ENCODE data around the gene KMO. TPM values are rescaled to one million over a fixed set of nuclear protein-coding genes. Genes with fewer than 3 reads are reported as not detected.

Gene KMO
- total RNA-seq, 1 donor from 2014 or later = 0.56 TPM

DNA sequence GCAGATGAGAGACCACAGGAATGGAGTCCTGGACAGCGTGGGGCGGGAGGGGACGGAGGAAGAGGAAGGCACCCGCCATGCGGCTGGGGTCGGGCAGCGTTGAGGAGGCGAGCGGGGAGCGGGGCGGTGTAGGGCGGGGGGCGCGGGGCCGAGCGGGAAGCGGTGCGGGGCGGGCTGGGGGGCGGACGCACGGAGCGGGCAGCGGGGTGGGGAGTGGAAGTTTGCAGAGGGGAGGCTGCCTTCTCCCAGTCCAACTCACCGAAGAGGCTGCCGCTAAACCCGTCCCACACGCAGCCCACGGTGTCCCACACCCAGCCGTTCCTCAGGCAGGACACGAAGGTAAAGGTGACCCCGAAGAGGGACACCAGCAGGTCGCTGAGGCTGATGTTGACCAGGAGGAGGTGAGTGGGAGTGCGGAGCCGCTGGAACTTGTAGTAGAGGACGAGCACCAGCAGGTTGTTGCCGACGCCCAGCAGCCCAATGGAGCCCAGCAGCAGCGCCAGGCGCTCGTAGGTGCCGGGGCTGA, 107.5 kb downstream of the KMO start:
- intact Hi-C loops (cut with DNase I) = no loop called here
- DNase-seq = peak; percentile 50

DNA sequence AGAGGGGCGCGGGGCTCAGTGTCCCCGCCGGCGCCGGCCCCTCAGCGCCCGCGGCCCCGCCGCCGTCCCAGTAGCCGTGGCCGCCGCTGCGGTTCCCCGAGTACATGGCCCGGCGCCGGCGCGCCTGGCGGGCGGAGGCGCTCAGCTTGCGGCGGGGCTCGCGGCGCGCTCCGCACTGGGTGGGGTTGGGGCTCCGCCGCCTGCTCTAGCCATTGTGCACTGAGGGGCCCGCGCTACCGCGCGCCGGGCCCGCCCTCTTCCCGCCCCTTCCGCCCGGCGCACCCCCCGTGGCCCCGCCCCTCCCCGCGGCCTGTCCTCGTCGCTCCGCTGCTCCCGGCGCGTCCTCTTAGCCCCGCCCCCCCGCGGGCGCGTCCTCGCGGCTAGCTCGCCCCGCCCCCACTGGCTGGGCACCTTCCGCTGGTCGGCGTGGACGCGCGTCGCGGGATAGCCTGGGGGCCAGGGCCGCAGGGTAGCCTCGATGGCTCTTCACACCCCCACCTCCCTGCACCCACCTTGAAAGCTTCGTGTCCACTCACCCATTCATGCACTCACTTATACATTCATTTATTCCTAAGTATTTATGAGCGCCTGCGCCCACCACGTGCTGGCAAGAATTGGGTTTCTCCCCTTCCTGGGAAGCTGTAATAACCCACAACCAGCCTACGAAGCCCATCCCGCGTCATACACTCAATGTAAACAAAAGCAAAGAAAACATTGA, 108.1 kb downstream of the KMO start, which contains the start of the genes CHML and OPN3:
Gene CHML, minus strand, starts transcription at position 221 of the 718 bp plus-strand sequence. CDS start 4,603 bp downstream, outside the sequence.
Gene OPN3, minus strand, starts transcription at position 221 of the 718 bp plus-strand sequence. Its CDS starts 115 bp downstream, at position 106.
- peak; percentile 100 for ATAC-seq (ENCODE audit: poor library complexity)
- DNase-seq = peak; percentile 96
- intact Hi-C loops (cut with DNase I) = no loop called here

More for the DNA sequence above, 107.5 kb downstream of the KMO start:
- peak; percentile 24 for ATAC-seq (ENCODE audit: poor library complexity)

DNA sequence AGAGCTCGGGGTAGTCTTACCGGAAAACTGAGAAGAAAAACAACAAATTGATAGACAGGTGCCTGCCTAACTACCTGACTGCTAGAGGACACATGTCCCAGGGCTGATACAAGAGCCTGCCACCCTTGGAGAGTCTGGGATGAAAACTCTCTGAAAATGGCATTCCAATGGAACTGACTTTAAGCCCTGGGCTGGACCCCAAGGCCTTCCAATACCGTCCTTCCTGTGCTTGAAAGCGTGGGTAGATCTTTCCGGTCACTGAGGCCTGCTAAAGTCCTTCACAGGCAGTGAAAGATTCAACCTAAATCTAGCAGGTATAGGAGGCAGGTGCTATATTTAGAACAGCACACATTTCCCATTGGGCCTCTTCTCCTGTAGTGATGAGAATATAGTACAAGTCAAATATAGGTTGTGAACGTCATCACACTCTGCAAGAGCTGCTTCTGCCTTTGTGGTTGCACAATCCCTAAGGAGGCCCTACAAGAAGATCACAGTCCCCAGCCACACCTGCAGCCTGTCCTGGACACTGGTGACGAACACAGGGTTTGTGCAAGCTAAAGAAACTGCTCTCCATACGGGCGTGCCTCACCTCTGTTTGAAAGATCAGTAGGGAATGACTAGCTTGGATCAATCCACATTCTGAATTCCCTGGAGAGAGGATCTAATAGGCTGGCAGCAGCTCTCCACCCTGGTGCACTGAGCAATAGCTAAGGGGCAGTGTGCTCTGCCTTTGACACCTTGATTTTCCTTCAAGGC, 108.9 kb downstream of the KMO start:
- no peak for ATAC-seq (ENCODE audit: poor library complexity)
- DNase-seq = no peak
- intact Hi-C loops (cut with DNase I) = no loop called here

DNA sequence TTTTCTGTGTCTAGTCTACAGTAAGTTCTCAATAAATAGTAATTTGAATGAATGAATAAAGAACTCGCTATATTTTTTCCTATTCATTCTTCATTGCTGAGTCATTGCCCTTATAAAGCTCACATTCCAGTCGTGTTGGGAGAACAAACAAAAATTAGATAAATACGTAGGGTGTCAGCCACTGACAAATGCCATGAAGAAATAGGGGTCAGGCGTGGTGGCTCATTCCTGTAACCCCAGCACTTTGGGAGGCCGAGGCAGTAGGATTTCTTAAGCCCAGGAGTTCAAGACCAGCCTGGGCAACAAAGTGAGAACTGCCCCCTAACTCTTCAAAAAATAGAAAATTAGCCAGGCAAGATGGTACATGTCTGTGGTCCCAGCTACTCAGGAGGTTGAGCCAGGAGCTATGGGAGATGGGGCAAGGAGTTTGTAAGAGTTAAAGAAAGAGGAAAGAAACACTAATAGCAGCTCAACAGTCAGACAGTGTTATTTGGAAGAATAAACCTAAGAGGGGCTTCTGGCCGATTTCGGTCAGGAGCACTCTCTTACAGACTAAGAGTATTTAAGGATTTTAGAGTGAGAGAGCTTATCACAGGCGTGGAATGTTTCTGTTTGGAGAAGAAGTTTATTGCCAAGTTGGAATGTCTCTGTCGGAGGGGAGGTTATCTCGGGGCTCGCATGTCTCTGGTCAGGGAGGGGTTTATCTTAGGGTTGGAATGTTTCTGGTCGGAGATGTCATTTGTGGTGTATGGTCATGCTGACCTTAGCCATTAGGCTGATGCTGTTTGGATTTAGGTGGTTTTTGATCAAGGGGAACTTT, 109.8 kb downstream of the KMO start:
- intact Hi-C loops (cut with DNase I) = no loop called here
- ATAC-seq (ENCODE audit: poor library complexity) (no peak), DNase-seq (no peak)

- no peak for DNase-seq
- intact Hi-C loops (cut with DNase I) = no loop called here
- ATAC-seq (ENCODE audit: poor library complexity) = no peak
These were observed 110.4 kb downstream of the KMO start for GRCh38 chr1:241642593-241642944.

DNA sequence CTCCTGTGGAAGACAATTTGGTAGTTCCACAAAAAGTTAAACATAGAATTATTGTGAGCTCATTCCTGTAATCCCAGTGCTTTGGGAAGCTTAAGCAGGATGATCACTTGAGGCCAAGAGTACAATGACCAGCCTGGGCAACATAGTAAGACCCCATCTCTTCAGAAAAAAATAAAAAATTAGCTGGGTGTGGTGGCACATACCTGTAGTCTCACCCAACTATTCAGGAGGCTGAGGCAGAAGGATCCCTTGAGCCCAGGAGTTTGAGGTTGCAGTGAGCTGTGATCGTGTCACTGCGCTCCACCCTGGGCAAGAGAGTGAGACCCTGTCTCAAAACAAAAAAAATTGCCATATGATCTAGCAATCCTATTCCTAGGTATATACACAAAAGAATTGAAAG, 112.1 kb downstream of the KMO start:
- ATAC-seq (ENCODE audit: poor library complexity) (no peak), DNase-seq (no peak)
- intact Hi-C loops (cut with DNase I) = no loop called here

GRCh38 chr1:241645199-241645598, 113.0 kb downstream of the KMO start:
- DNase-seq (no peak), ATAC-seq (ENCODE audit: poor library complexity) (no peak)
- intact Hi-C loops (cut with DNase I) = no loop called here

Other genes with a start within 250 kb of the KMO start
- gene RGS7, start 175.2 kb upstream of the KMO start, total RNA-seq = not detected
- 234 TPM for gene FH, start 12.6 kb upstream of the KMO start, total RNA-seq
- gene CHML, start 108.0 kb downstream of the KMO start, total RNA-seq = 6.6 TPM
- gene OPN3, start 108.0 kb downstream of the KMO start, total RNA-seq = 5.2 TPM
- not detected for gene WDR64, start 119.9 kb downstream of the KMO start, total RNA-seq

Data from Right ventricle myocardium superior (tissue), 1 donor.